Ishikawa (cell line): Measurements from ENCODE around the gene TRAK1.

Source experiments
- CEBPB ChIP-seq: IDR thresholded peaks from 2 replicates; pipeline ENCODE4 v1.6.1; 2012
- CREB1 ChIP-seq: IDR thresholded peaks from 2 replicates; pipeline ENCODE4 v1.6.1; 2012; ENCODE audit warnings: low read depth
- EGR1 ChIP-seq: IDR thresholded peaks from 2 replicates; pipeline ENCODE4 v1.6.1; 2012
- EP300 ChIP-seq: IDR thresholded peaks from 2 replicates; pipeline ENCODE4 v1.6.1; 2012; ENCODE audit warnings: borderline replicate concordance
- FOXM1 ChIP-seq: IDR thresholded peaks from 2 replicates; pipeline ENCODE4 v1.6.1; 2012; ENCODE audit warnings: low read depth, borderline replicate concordance
- MAX ChIP-seq: IDR thresholded peaks from 2 replicates; pipeline ENCODE4 v1.6.1; 2012
- NFIC ChIP-seq: IDR thresholded peaks from 2 replicates; pipeline ENCODE4 v1.6.1; 2012
- RAD21 ChIP-seq: IDR thresholded peaks from 2 replicates; pipeline ENCODE4 v1.6.1; 2012; ENCODE audit warnings: low read depth
- REST ChIP-seq: IDR thresholded peaks from 2 replicates; pipeline ENCODE4 v1.6.1; 2012; ENCODE audit warnings: low read depth, mild to moderate bottlenecking
- TAF1 ChIP-seq: IDR thresholded peaks from 2 replicates; pipeline ENCODE4 v1.6.1; 2012; ENCODE audit warnings: low read depth, mild to moderate bottlenecking
- TCF12 ChIP-seq: IDR thresholded peaks from 2 replicates; pipeline ENCODE4 v1.6.1; 2012; ENCODE audit warnings: low read depth
- TEAD4 ChIP-seq: IDR thresholded peaks from 2 replicates; pipeline ENCODE4 v1.6.1; 2012
- USF1 ChIP-seq: IDR thresholded peaks from 2 replicates; pipeline ENCODE4 v1.6.1; 2012
- YY1 ChIP-seq: IDR thresholded peaks from 2 replicates; pipeline ENCODE4 v1.6.1; 2012; ENCODE audit warnings: low read depth
- ZBTB7A ChIP-seq: IDR thresholded peaks from 2 replicates; pipeline ENCODE4 v1.6.1; 2012; ENCODE audit warnings: low read depth

The TRAK1 gene

GRCh38 chr3:42079701-42080452 is 11.3 kb upstream of the TRAK1 start:
- TF ChIP-seq USF1 (no peak), RAD21 (no peak), CEBPB (peak; percentile 51), EGR1 (no peak), MAX (no peak)

GRCh38 chr3:42080453-42080872 is 10.7 kb upstream of the TRAK1 start:
- TF ChIP-seq TEAD4 (peak; percentile 41), FOXM1 (no peak), RAD21 (no peak), NFIC (no peak), YY1 (no peak)

GRCh38 chr3:42081838-42082473 is 9.2 kb upstream of the TRAK1 start:
- TF ChIP-seq ZBTB7A (no peak), TAF1 (no peak), USF1 (no peak), NFIC (no peak), MAX (no peak), EP300 (no peak), CEBPB (no peak), TEAD4 (no peak), YY1 (no peak), CREB1 (no peak), TCF12 (no peak), REST (no peak), EGR1 (no peak), RAD21 (no peak), FOXM1 (no peak)

GRCh38 chr3:42084586-42084985 is 6.6 kb upstream of the TRAK1 start:
- TF ChIP-seq MAX, result no peak
- no peak for TF ChIP-seq CEBPB
- no peak for TF ChIP-seq CREB1
- TF ChIP-seq TCF12, result no peak
- TF ChIP-seq TAF1, result no peak

GRCh38 chr3:42085641-42086376 is 5.3 kb upstream of the TRAK1 start:
- TF ChIP-seq REST (no peak), ZBTB7A (no peak), FOXM1 (no peak), TCF12 (no peak), NFIC (no peak), YY1 (no peak), CREB1 (no peak), EP300 (no peak), EGR1 (no peak), MAX (no peak), TAF1 (no peak), RAD21 (no peak), TEAD4 (no peak), USF1 (no peak)
